HG03108 (cell line): ENCODE measurements around the gene COL8A1.

Source experiments
- ATAC-seq: cut with Tn5 transposase; IDR thresholded peaks from one replicate; pipeline ENCODE4 v1.9.1; 2021; ENCODE audit warnings: moderate library complexity; ENCODE audit not compliant: unreplicated experiment

The COL8A1 gene

DNA sequence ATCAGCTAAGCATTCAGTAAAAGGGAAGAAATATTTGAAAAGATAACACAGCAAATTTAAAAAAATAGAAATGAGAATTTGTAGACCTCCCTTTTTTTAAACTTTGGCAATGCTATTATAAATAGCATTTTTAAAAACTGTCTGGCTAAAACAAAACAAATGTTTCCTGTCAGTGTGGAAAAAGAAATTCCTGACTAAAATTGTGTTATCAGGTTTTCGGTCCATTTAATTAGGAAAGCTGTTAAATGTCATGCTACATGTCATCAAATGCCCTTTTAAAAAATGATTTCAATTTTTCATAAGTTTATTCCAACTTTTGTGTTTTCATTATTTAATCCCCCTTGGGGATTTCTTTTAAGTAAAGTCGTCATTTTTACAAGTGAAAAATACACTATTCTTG is 29.6 kb downstream of the COL8A1 start:
- ATAC-seq: no peak

GRCh38 chr3:99669879-99670555 is 31.6 kb downstream of the COL8A1 start:
- ATAC-seq: no peak

GRCh38 chr3:99670556-99670950 is 32.2 kb downstream of the COL8A1 start:
- ATAC-seq: no peak

DNA sequence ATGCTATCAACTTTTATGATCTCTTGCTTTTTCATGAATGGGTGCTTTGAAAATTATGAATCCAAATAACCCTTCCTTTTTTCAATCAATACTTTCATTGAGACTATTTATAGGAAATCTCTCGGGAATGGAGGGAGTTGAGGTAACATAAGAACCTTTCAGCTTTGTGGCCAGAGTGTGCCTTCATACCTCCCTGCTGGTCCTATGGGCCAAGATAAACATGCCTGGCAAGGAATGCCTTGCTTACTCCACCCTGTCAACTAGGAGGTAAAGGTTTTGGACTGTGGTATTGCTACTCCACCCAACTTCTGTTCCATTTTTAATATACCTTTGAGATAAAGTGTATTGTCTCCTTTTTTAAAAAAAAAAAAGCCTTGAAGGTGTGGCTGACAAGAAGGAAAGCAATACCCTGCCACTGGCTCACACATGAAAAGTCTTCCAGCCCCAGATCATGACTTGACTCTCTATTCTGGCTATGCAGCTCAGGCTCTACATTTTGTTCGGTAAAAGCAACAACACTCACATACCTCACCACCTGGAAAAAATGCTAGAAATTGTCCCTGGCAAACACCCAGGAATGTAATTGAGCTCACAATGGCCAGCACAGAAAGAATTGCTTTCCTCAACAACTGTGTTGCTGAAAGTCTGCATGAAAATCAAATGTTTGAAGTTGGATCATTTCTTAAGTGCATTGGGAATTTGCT is 35.8 kb downstream of the COL8A1 start:
- ATAC-seq: no peak

DNA sequence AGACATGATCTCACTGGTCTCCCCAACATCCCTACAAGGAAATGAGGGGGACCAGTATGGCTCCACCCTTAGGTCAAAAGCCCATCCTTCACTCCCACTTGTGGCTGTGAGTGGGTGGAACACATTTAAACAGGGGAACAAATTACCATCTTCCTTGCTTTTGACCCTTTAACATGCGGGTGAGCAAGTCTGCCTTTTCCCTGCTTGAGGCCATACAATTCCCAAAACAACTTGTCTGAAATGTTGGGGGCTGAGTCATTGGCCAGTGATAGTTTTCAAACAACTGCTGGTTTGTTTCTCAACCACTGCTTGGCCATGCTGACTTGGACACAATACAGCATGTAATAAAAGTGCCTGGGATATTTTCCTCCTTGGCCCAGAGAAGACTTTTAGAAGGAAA is 39.6 kb downstream of the COL8A1 start:
- no peak for ATAC-seq

DNA sequence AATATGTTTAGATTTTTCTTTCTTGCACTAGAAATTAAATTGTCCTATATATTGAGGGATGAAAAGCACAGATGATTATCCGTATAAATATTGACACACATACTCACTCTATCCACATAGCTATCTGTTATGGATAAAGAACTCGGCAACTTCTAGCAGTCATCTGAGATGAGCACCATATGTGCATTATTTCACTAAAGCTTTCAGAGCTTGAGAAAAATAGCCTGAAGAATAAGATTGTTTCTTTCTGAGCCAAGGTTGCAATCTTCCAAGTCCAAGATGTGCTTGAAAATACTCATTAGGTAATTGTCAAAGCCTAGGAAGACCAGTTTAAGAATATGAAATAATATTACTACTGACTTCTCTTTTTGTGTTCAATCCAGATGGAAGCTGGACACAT is 40.5 kb downstream of the COL8A1 start:
- no peak for ATAC-seq

- ATAC-seq: peak; percentile 45
These were observed 43.1 kb downstream of the COL8A1 start for GRCh38 chr3:99681512-99681911.

DNA sequence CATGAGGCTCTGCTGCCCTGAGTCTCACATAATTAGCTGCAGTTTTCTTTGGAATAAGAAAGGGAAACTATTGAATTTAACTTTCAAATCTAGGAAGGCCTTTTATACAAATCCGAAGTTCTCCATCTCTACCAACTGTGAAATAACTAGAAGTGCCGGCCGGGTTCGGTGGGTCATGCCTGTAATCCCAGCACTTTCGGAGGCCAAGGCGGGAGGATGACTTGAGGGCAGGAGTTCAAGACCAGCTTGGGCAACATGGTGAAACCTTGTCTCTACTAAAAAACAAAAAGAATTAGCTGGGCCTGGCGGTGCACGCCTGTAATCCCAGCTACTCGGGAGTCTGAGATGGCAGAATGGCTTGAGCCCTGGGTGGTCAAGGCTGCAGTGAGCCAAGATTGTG is 43.6 kb downstream of the COL8A1 start:
- no peak for ATAC-seq

DNA sequence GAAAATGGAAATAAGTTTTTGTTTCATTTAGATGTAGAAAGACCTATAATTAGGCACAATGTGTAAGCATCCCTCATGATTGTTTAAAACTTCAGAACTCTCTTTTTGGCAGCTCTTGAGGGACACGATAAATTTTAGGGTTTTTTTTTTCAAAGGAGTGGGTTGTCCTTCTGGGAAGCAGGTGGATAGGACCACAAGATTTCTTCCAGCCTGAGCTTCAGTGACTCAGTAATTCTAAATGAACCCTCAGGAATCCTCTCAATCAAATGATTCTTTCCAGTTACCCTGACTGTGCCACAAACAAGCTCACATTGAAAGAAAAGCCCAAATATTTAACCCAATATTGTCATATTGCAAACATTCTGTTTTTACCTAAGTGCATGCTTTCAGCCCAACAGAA is 45.1 kb downstream of the COL8A1 start:
- ATAC-seq: no peak

GRCh38 chr3:99683876-99684275 is 45.5 kb downstream of the COL8A1 start:
- ATAC-seq: no peak

DNA sequence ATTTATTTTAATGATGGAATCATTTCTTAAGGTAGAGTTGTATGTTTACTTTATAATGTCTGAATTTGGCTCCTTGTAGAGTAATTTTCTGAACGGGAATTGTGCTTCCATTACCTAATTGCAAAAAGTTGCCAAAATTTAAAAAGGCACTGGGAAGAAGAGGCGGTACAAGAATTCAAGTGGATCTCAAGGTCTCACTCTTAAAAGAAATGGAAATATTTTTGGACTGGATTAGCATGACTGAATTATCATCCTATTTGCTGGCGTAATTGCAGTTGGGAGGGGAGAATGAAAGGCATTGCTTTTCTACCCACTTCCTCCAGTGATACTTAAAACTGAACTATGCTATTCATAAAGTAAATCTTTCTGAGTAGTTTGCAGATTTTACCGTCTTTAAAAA is 46.2 kb downstream of the COL8A1 start:
- no peak for ATAC-seq

DNA sequence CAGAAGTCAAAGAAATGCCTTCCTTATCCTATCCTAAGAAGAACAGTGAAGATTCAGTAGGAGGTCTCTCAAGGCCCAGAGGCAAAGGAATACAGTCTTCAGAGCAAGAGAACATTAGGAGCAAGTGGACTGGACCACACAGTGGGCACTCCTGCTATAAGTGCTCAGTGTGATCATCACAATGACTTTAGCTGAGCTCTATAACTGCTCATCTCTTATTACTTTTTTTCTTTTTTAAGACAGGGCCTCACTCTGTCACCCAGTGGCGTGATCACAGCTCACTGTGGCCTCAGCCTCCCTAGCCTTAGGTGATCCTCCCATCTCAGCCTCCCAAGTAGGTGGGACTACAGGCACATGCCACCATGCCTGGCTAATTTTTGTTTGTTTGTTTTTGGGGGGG is 48.1 kb downstream of the COL8A1 start:
- no peak for ATAC-seq

GRCh38 chr3:99686955-99687612 is 48.7 kb downstream of the COL8A1 start:
- ATAC-seq: no peak

DNA sequence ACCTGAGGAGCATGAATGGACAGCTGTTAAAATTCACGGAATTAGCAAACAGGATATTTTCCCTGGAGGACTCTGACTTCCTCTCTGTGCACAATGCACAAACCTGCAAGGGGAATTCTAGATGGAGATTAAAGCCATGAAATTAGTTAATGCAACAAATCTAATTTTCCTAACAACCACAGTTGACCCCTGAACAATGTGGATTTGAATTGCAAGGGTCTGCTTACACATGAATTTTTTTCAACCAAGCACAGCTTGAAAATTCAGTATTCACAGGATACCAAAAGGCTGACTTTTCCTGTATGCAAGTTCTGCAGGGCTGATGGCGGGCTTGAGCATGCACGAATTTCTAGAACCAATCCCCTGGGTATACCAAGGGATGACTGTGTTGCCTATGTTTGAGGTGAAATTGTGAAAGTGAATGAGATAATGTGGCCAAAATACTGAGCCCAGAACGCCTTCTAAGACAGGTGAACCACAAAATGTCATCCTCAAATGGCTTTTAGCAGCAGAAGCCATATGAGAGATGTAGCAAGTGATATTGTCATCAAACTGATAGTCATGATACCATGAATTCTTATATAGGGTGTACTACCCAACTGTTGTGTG is 52.5 kb downstream of the COL8A1 start:
- no peak for ATAC-seq

GRCh38 chr3:99693636-99694035 is 55.2 kb downstream of the COL8A1 start:
- ATAC-seq: no peak

DNA sequence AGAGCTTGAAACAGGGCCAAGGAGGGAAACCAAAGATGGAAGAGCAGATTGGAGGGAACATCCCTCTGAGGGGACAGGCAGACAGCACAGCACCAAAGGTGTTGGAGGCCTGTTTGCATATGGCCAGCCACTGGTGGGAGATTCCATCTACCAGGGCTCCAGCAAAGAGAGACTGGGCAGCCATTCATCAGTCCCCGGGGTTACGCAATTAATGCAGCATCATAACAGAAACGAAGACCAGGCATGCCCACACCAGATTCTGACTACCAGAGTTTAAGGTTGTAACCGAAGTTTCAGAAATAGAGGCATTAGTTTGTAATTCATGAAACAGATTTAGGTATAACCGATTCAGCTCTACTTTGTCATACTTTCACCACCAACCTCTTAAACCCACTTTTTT is 58.1 kb downstream of the COL8A1 start:
- no peak for ATAC-seq

DNA sequence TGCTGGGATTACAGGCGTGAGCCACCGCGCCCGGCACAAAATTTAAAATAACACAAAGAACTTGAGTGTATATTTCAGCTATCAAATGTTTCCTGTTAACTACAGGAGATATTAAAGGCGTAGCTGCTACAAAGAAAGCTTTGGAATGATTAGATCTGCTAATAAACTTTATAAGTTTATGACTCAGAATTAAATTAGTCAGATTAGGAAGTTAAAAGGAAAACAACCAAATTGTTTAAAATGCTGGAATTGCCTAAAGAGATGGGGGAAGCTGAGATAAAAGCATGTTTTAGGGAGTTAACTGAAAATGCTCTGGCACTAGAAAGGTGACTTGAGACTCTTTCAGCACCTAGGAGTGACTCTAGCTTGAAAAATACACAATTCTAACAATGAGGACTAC is 58.9 kb downstream of the COL8A1 start:
- ATAC-seq: no peak

DNA sequence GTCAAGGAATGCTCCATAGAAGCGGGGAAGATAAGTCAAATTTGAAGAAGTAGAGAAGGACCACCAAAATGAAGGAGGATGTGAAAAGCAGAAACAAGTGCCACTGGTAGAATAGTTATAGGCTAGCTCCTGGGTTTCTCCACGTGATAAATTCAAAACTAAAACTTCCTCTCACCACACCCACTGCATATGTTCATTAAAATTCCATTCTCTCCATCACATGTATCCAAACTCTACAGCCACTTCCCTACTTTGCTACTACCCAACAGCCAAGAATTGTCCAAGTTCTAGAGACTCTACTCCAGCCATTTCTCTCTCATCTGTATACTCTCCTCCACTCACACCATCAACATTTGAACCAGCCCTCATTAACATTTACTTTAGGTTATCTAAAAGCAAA is 60.5 kb downstream of the COL8A1 start:
- ATAC-seq: no peak

- ATAC-seq: no peak
These were observed 61.4 kb downstream of the COL8A1 start for GRCh38 chr3:99699841-99700240.

DNA sequence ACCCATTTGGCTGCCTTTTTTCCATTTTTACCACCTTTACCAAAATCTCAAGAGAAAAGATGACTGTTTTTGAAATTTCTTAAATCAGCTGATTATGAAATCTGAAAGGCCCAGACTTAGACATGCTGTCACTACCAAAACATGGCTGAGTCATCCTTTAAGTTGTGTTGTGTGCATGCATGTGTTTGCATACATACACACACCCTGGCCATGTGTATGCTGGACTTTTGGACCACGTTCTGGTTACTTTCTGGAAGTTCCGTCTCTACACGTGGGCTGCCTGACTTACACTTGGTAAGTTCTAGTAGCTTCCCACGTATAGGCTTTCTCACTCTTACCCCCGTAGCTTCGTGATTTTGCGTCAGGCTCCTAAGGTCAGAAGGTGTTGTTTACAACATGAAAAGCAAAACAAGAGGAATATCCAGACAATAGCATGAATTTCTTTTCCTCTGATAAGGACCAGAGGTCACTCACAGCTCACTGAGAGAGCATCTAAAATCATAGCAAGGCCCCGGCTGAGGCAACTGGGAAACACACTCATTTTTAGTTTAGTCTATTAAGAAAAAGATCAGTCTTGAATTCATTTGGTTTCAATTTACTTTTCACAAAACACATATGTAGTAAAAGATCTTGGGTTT is 62.4 kb downstream of the COL8A1 start:
- no peak for ATAC-seq
